Mononuclear cell (primary cell): ENCODE measurements around the gene CCL4L2. TPM values are rescaled to one million over a fixed set of nuclear protein-coding genes. Genes with fewer than 3 reads are reported as not detected.
"Not testable (repeated sequence)": the region's sequence is repeated elsewhere in the genome, so short reads cannot be mapped to it uniquely, and the experiment has no call there.

ENCODE experiments used
- H3K27me3 ChIP-seq: 2 replicates; pipeline ENCODE4 v1.6.0; 2011; ENCODE audit warnings: low read length, control low read depth; ENCODE audit not compliant: insufficient read depth
- H3K4me1 ChIP-seq: 2 replicates; pipeline ENCODE4 v1.5.1; 2011; ENCODE audit warnings: mild to moderate bottlenecking, low read length, control low read depth; ENCODE audit not compliant: insufficient read depth
- H3K4me3 ChIP-seq: 2 replicates; pipeline ENCODE4 v1.5.1; 2011; ENCODE audit warnings: mild to moderate bottlenecking, low read length, moderate library complexity
- H3K9me3 ChIP-seq: 2 replicates; pipeline ENCODE4 v1.5.1; 2011; ENCODE audit warnings: low read depth, mild to moderate bottlenecking, control low read depth, low read length
- total RNA-seq: library from RNA; depleted of rRNA; stranded (reverse); fragments of >200 nt; gene quantifications from one replicate; pipeline ENCODE4 v1.2.3, GENCODE V29; 2012

CCL4L2 gene
- total RNA-seq, 1 donor, result 7.9 TPM

GRCh38 chr17:36206486-36206821, 4.4 kb upstream of the CCL4L2 start:
- H3K4me1 ChIP-seq, result peaks cover 59% of the 10 kb centered on the region
- H3K4me3 ChIP-seq, H3K9me3 ChIP-seq, H3K27me3 ChIP-seq: not testable (repeated sequence)

- not testable (repeated sequence) for H3K27me3 ChIP-seq, H3K4me3 ChIP-seq, H3K9me3 ChIP-seq
- peaks cover 59% of the 10 kb centered on the region for H3K4me1 ChIP-seq
Observed at GRCh38 chr17:36207383-36207782, 3.5 kb upstream of the CCL4L2 start.

- Histone ChIP-seq H3K27me3 (no peaks in the 10 kb centered on the region), H3K9me3 (no peaks in the 10 kb centered on the region), H3K4me1 (peaks cover 69% of the 10 kb centered on the region)
Observed at GRCh38 chr17:36209575-36209974, 1.3 kb upstream of the CCL4L2 start.

GRCh38 chr17:36211484-36212271, 815 bp downstream of the CCL4L2 start:
- H3K4me1 ChIP-seq, result peaks cover 70% of the 10 kb centered on the region
- not testable (repeated sequence) for H3K27me3 ChIP-seq, H3K9me3 ChIP-seq, H3K4me3 ChIP-seq

More at GRCh38 chr17:36209575-36209974, 1.3 kb upstream of the CCL4L2 start:
- no peak overlapping the region for H3K4me3 ChIP-seq

GRCh38 chr17:36212272-36212605, 1.4 kb downstream of the CCL4L2 start:
- peaks cover 69% of the 10 kb centered on the region for H3K4me1 ChIP-seq
- H3K27me3 ChIP-seq, result no peaks in the 10 kb centered on the region
- no peak overlapping the region for H3K4me3 ChIP-seq
- H3K9me3 ChIP-seq, result no peaks in the 10 kb centered on the region

GRCh38 chr17:36212966-36213365, 2.1 kb downstream of the CCL4L2 start:
- Histone ChIP-seq H3K4me1 (peaks cover 69% of the 10 kb centered on the region), H3K4me3 (no peak overlapping the region), H3K9me3 (no peaks in the 10 kb centered on the region), H3K27me3 (no peaks in the 10 kb centered on the region)

- Histone ChIP-seq H3K4me1 (peaks cover 69% of the 10 kb centered on the region), H3K27me3 (no peaks in the 10 kb centered on the region), H3K4me3 (no peak overlapping the region), H3K9me3 (no peaks in the 10 kb centered on the region)
Observed at GRCh38 chr17:36213695-36214094, 2.8 kb downstream of the CCL4L2 start.

- Histone ChIP-seq H3K9me3 (no peaks in the 10 kb centered on the region), H3K4me3 (no peak overlapping the region), H3K27me3 (no peaks in the 10 kb centered on the region), H3K4me1 (peaks cover 63% of the 10 kb centered on the region)
Observed at GRCh38 chr17:36214918-36215317, 4.1 kb downstream of the CCL4L2 start.

GRCh38 chr17:36215406-36216308, 4.8 kb downstream of the CCL4L2 start:
- H3K9me3 ChIP-seq, H3K27me3 ChIP-seq, H3K4me3 ChIP-seq: not testable (repeated sequence)
- H3K4me1 ChIP-seq, result peaks cover 55% of the 10 kb centered on the region

GRCh38 chr17:36219556-36219955, 8.7 kb downstream of the CCL4L2 start:
- not testable (repeated sequence) for H3K4me3 ChIP-seq, H3K27me3 ChIP-seq, H3K9me3 ChIP-seq
- H3K4me1 ChIP-seq, result peaks cover 16% of the 10 kb centered on the region

GRCh38 chr17:36220737-36221580, 10.1 kb downstream of the CCL4L2 start:
- H3K27me3 ChIP-seq, H3K4me1 ChIP-seq, H3K9me3 ChIP-seq, H3K4me3 ChIP-seq: not testable (repeated sequence)

GRCh38 chr17:36221581-36222100, 10.8 kb downstream of the CCL4L2 start:
- not testable (repeated sequence) for H3K4me3 ChIP-seq, H3K9me3 ChIP-seq

GRCh38 chr17:36222967-36223366, 12.1 kb downstream of the CCL4L2 start:
- not testable (repeated sequence) for H3K4me1 ChIP-seq, H3K4me3 ChIP-seq, H3K27me3 ChIP-seq, H3K9me3 ChIP-seq

More at GRCh38 chr17:36221581-36222100, 10.8 kb downstream of the CCL4L2 start:
- H3K27me3 ChIP-seq, H3K4me1 ChIP-seq: not testable (repeated sequence)

- H3K27me3 ChIP-seq, H3K9me3 ChIP-seq, H3K4me3 ChIP-seq, H3K4me1 ChIP-seq: not testable (repeated sequence)
Observed at GRCh38 chr17:36229644-36230043, 18.8 kb downstream of the CCL4L2 start.

- not testable (repeated sequence) for H3K27me3 ChIP-seq, H3K4me3 ChIP-seq, H3K9me3 ChIP-seq, H3K4me1 ChIP-seq
Observed at GRCh38 chr17:36242046-36242445, 31.2 kb downstream of the CCL4L2 start.
